ENCODE measurements around the gene GINM1. TPM values are rescaled to one million over a fixed set of nuclear protein-coding genes. Genes with fewer than 3 reads are reported as not detected.
A peak's percentile ranks its signal among the peaks of the same experiment; 100 is the strongest.

Gene GINM1
- 17.6 and 19.0 TPM in 2 replicates for total RNA-seq

GRCh38 chr6:149565527-149566409, at the start of gene GINM1:
TSS of gene GINM1 (plus strand) at chr6:149566375. CDS start at chr6:149566415, 40 bp downstream.
- Mint-ChIP-seq H3K36me3 (ENCODE audit: low read depth) (no peaks in the 10 kb centered on the region), H3K4me3 (ENCODE audit: low read depth) (peak within 1 kb of the TSS; percentile 89), H3K9me3 (no peaks in the 10 kb centered on the region), H3K4me1 (ENCODE audit: low read depth) (peaks cover 12% of the 10 kb centered on the region), H3K27me3 (ENCODE audit: low read depth) (peaks cover 4% of the 10 kb centered on the region), H3K27ac (peak within 1 kb of the TSS; percentile 86)
- intact Hi-C loops (cut with micrococcal nuclease): loop anchor here (1.0 to 10.0 kb wide), 9 partner anchors 19 to 1819 kb away; partner anchors contain the start of genes KATNA1, LATS1, LRP11 and PCMT1
- peak; percentile 96 for DNase-seq (ENCODE audit: low spot score)

- Mint-ChIP-seq H3K27ac (peak overlapping the region; percentile 11), H3K27me3 (ENCODE audit: low read depth) (no peaks in the 10 kb centered on the region), H3K4me3 (ENCODE audit: low read depth) (no peak overlapping the region), H3K4me1 (ENCODE audit: low read depth) (peaks cover 7% of the 10 kb centered on the region), H3K9me3 (no peaks in the 10 kb centered on the region), H3K36me3 (ENCODE audit: low read depth) (peaks cover 47% of the 10 kb centered on the region)
- intact Hi-C loops (cut with micrococcal nuclease): no loop called here
- DNase-seq (ENCODE audit: low spot score): no peak
These were observed 36.5 kb upstream of the GINM1 start for GRCh38 chr6:149529650-149530049.

GRCh38 chr6:149534742-149535141, 31.4 kb upstream of the GINM1 start:
- no peaks in the 10 kb centered on the region for H3K27me3 Mint-ChIP-seq (ENCODE audit: low read depth)
- H3K9me3 Mint-ChIP-seq: no peaks in the 10 kb centered on the region
- no peak for DNase-seq (ENCODE audit: low spot score)
- H3K27ac Mint-ChIP-seq: no peak overlapping the region
- peaks cover 4% of the 10 kb centered on the region for H3K4me1 Mint-ChIP-seq (ENCODE audit: low read depth)
- H3K36me3 Mint-ChIP-seq (ENCODE audit: low read depth): peaks cover 58% of the 10 kb centered on the region
- intact Hi-C loops (cut with micrococcal nuclease): no loop called here
- H3K4me3 Mint-ChIP-seq (ENCODE audit: low read depth): no peak overlapping the region

- no peak for DNase-seq (ENCODE audit: low spot score)
- no peaks in the 10 kb centered on the region for H3K27me3 Mint-ChIP-seq (ENCODE audit: low read depth)
- H3K36me3 Mint-ChIP-seq (ENCODE audit: low read depth): peaks cover 42% of the 10 kb centered on the region
- H3K9me3 Mint-ChIP-seq: no peaks in the 10 kb centered on the region
- intact Hi-C loops (cut with micrococcal nuclease): no loop called here
- no peak overlapping the region for H3K4me3 Mint-ChIP-seq (ENCODE audit: low read depth)
- peaks cover 29% of the 10 kb centered on the region for H3K4me1 Mint-ChIP-seq (ENCODE audit: low read depth)
- no peak overlapping the region for H3K27ac Mint-ChIP-seq
These were observed 25.0 kb upstream of the GINM1 start for GRCh38 chr6:149541139-149541538.

GRCh38 chr6:149544646-149545257, 21.4 kb upstream of the GINM1 start:
- H3K27ac Mint-ChIP-seq: peak overlapping the region; percentile 97
- intact Hi-C loops (cut with micrococcal nuclease): loop anchor here (1.0 to 5.0 kb wide), 3 partner anchors 59 to 202 kb away; partner anchors contain the start of genes KATNA1, NUP43 and ZC3H12D
- H3K4me3 Mint-ChIP-seq (ENCODE audit: low read depth): peak overlapping the region; percentile 96
- DNase-seq (ENCODE audit: low spot score): no peak
- peaks cover 18% of the 10 kb centered on the region for H3K36me3 Mint-ChIP-seq (ENCODE audit: low read depth)
- H3K27me3 Mint-ChIP-seq (ENCODE audit: low read depth): peaks cover 6% of the 10 kb centered on the region
- peaks cover 36% of the 10 kb centered on the region for H3K4me1 Mint-ChIP-seq (ENCODE audit: low read depth)
- no peaks in the 10 kb centered on the region for H3K9me3 Mint-ChIP-seq

- intact Hi-C loops (cut with micrococcal nuclease): loop anchor here (1.0 to 5.0 kb wide), 3 partner anchors 60 to 201 kb away; partner anchors contain the start of genes KATNA1, NUP43 and ZC3H12D
- Mint-ChIP-seq H3K27me3 (ENCODE audit: low read depth) (peaks cover 6% of the 10 kb centered on the region), H3K36me3 (ENCODE audit: low read depth) (peaks cover 15% of the 10 kb centered on the region), H3K9me3 (no peaks in the 10 kb centered on the region), H3K4me1 (ENCODE audit: low read depth) (peaks cover 36% of the 10 kb centered on the region), H3K27ac (peak overlapping the region; percentile 97), H3K4me3 (ENCODE audit: low read depth) (peak overlapping the region; percentile 96)
- DNase-seq (ENCODE audit: low spot score): peak; percentile 61
These were observed 20.9 kb upstream of the GINM1 start for GRCh38 chr6:149545258-149545753.

GRCh38 chr6:149545754-149546471, 20.3 kb upstream of the GINM1 start, which contains the start of gene PPIL4:
TSS of gene PPIL4 (minus strand) at chr6:149546043. CDS start at chr6:149546005, 38 bp downstream.
- intact Hi-C loops (cut with micrococcal nuclease): loop anchor here (1.0 to 5.0 kb wide), 4 partner anchors 20 to 200 kb away; partner anchors contain the start of genes GINM1, KATNA1, NUP43 and ZC3H12D
- Mint-ChIP-seq H3K9me3 (no peaks in the 10 kb centered on the region), H3K27ac (peak within 1 kb of the TSS; percentile 97), H3K4me1 (ENCODE audit: low read depth) (peaks cover 36% of the 10 kb centered on the region), H3K36me3 (ENCODE audit: low read depth) (peaks cover 11% of the 10 kb centered on the region), H3K4me3 (ENCODE audit: low read depth) (peak within 1 kb of the TSS; percentile 96), H3K27me3 (ENCODE audit: low read depth) (peaks cover 6% of the 10 kb centered on the region)
- peak; percentile 95 for DNase-seq (ENCODE audit: low spot score)

- no peaks in the 10 kb centered on the region for H3K9me3 Mint-ChIP-seq
These were observed 14.3 kb upstream of the GINM1 start for GRCh38 chr6:149551920-149552319.

GRCh38 chr6:149558029-149558428, 8.1 kb upstream of the GINM1 start:
- peaks cover 40% of the 10 kb centered on the region for H3K27me3 Mint-ChIP-seq (ENCODE audit: low read depth)
- H3K36me3 Mint-ChIP-seq (ENCODE audit: low read depth): no peaks in the 10 kb centered on the region

More at GRCh38 chr6:149551920-149552319, 14.3 kb upstream of the GINM1 start:
- peaks cover 10% of the 10 kb centered on the region for H3K4me1 Mint-ChIP-seq (ENCODE audit: low read depth)
- H3K4me3 Mint-ChIP-seq (ENCODE audit: low read depth): no peak overlapping the region
- H3K27me3 Mint-ChIP-seq (ENCODE audit: low read depth): peaks cover 19% of the 10 kb centered on the region
- no peak for DNase-seq (ENCODE audit: low spot score)
- no peak overlapping the region for H3K27ac Mint-ChIP-seq
- no peaks in the 10 kb centered on the region for H3K36me3 Mint-ChIP-seq (ENCODE audit: low read depth)
- intact Hi-C loops (cut with micrococcal nuclease): no loop called here

GRCh38 chr6:149559389-149559788, 6.8 kb upstream of the GINM1 start:
- Mint-ChIP-seq H3K9me3 (no peaks in the 10 kb centered on the region), H3K4me1 (ENCODE audit: low read depth) (peaks cover 6% of the 10 kb centered on the region), H3K27me3 (ENCODE audit: low read depth) (peaks cover 42% of the 10 kb centered on the region), H3K36me3 (ENCODE audit: low read depth) (no peaks in the 10 kb centered on the region), H3K27ac (no peak overlapping the region), H3K4me3 (ENCODE audit: low read depth) (no peak overlapping the region)
- DNase-seq (ENCODE audit: low spot score): no peak
- intact Hi-C loops (cut with micrococcal nuclease): no loop called here

More at GRCh38 chr6:149558029-149558428, 8.1 kb upstream of the GINM1 start:
- H3K4me3 Mint-ChIP-seq (ENCODE audit: low read depth): no peak overlapping the region
- no peak overlapping the region for H3K27ac Mint-ChIP-seq
- H3K9me3 Mint-ChIP-seq: no peaks in the 10 kb centered on the region
- intact Hi-C loops (cut with micrococcal nuclease): no loop called here
- H3K4me1 Mint-ChIP-seq (ENCODE audit: low read depth): peaks cover 4% of the 10 kb centered on the region
- DNase-seq (ENCODE audit: low spot score): no peak

- no peak for DNase-seq (ENCODE audit: low spot score)
- Mint-ChIP-seq H3K27ac (no peak overlapping the region), H3K27me3 (ENCODE audit: low read depth) (peaks cover 34% of the 10 kb centered on the region), H3K36me3 (ENCODE audit: low read depth) (no peaks in the 10 kb centered on the region), H3K4me3 (ENCODE audit: low read depth) (no peak overlapping the region), H3K4me1 (ENCODE audit: low read depth) (peaks cover 4% of the 10 kb centered on the region), H3K9me3 (no peaks in the 10 kb centered on the region)
- intact Hi-C loops (cut with micrococcal nuclease): loop anchor here (10.0 kb wide), 4 partner anchors 304 to 1824 kb away; partner anchors contain the start of genes LRP11 and RAET1G
These were observed 5.4 kb upstream of the GINM1 start for GRCh38 chr6:149560736-149561135.

Measured in activated T-helper 2 cell treated with anti-CD3 and anti-CD28 coated beads, Interferon-gamma antibody, Interleukin-2, Interleukin-4, amounts not matched to agents 10 μg/mL and 5 μg/mL and 100 μg/mL, durations not matched to agents 14 hours and 24 hours and 36 hours (primary cell).